ENCODE results near the gene DCANP1.

Gene DCANP1

GRCh38 chr5:135443161-135443960 is 3.8 kb downstream of the DCANP1 start:
- in situ Hi-C loops (cut with MboI; ENCODE audit: low sequenced_read_pairs, unreplicated experiment): no loop called here
- DNase-seq (ENCODE audit: low spot score): no peak
- TF ChIP-seq CTCF (IDR thresholded peaks at IDR 0.05; ENCODE audit: borderline replicate concordance, control extremely low read depth, extremely low read depth, insufficient read depth, missing control alignments): no peak

- no peak for DNase-seq (ENCODE audit: low spot score)
- in situ Hi-C loops (cut with MboI; ENCODE audit: low sequenced_read_pairs, unreplicated experiment): no loop called here
- no peak for TF ChIP-seq CTCF (IDR thresholded peaks at IDR 0.05; ENCODE audit: borderline replicate concordance, control extremely low read depth, extremely low read depth, insufficient read depth, missing control alignments)
Observed at GRCh38 chr5:135442431-135443160, 4.6 kb downstream of the DCANP1 start.

- no peak for DNase-seq (ENCODE audit: low spot score)
- TF ChIP-seq CTCF (IDR thresholded peaks at IDR 0.05; ENCODE audit: borderline replicate concordance, control extremely low read depth, extremely low read depth, insufficient read depth, missing control alignments): no peak
- in situ Hi-C loops (cut with MboI; ENCODE audit: low sequenced_read_pairs, unreplicated experiment): no loop called here
Observed at GRCh38 chr5:135441919-135442318, 5.2 kb downstream of the DCANP1 start.

- TF ChIP-seq CTCF (IDR thresholded peaks at IDR 0.05; ENCODE audit: borderline replicate concordance, control extremely low read depth, extremely low read depth, insufficient read depth, missing control alignments): no peak
- no peak for DNase-seq (ENCODE audit: low spot score)
- in situ Hi-C loops (cut with MboI; ENCODE audit: low sequenced_read_pairs, unreplicated experiment): no loop called here
Observed at GRCh38 chr5:135441350-135441831, 5.8 kb downstream of the DCANP1 start.

GRCh38 chr5:135440916-135441315 is 6.2 kb downstream of the DCANP1 start:
- in situ Hi-C loops (cut with MboI; ENCODE audit: low sequenced_read_pairs, unreplicated experiment): no loop called here
- no peak for TF ChIP-seq CTCF (IDR thresholded peaks at IDR 0.05; ENCODE audit: borderline replicate concordance, control extremely low read depth, extremely low read depth, insufficient read depth, missing control alignments)
- DNase-seq (ENCODE audit: low spot score): no peak

GRCh38 chr5:135439231-135440205 is 7.6 kb downstream of the DCANP1 start:
- in situ Hi-C loops (cut with MboI; ENCODE audit: low sequenced_read_pairs, unreplicated experiment): no loop called here
- no peak for DNase-seq (ENCODE audit: low spot score)
- TF ChIP-seq CTCF (IDR thresholded peaks at IDR 0.05; ENCODE audit: borderline replicate concordance, control extremely low read depth, extremely low read depth, insufficient read depth, missing control alignments): no peak
